IMR-90 (cell line): ENCODE data around the gene ZEB2. TPM values are rescaled to one million over a fixed set of nuclear protein-coding genes. Genes with fewer than 3 reads are reported as not detected.

Source experiments
- ATAC-seq: fragments of 200-7000 bp; cut with Tn5 transposase; 2 replicates; pipeline ENCODE4 v1.9.1; 2020; ENCODE audit warnings: low read depth, mild to moderate bottlenecking, moderate library complexity
- BruUV-seq: library from RNA; stranded (reverse); fragments of 400-500 nt; replicated peaks from 2 replicates; lab custom pipeline; 2021; lab: Mats Ljungman, UMichigan
- CTCF ChIA-PET: fragments of 300-600 bp; formaldehyde crosslinking; extraction: SDS; loops from one replicate; lab custom pipeline; 2021; ENCODE audit warnings: antibody characterized with exemption; lab: Yijun Ruan, JAX
- POLR2A ChIA-PET: fragments of 300-600 bp; sonication (Branson Sonifier 250); formaldehyde crosslinking; loops from one replicate; lab custom pipeline; 2022; ENCODE audit warnings: antibody characterized with exemption; ENCODE audit not compliant: unreplicated experiment; lab: Charles Lee
- DNase-seq: peaks from one replicate; pipeline ENCODE4 v3.0.0; 2013
- H2AFZ ChIP-seq: replicated peaks from 2 replicates; pipeline ENCODE3; 2013; ENCODE audit warnings: low read length, mild to moderate bottlenecking; ENCODE audit not compliant: poor library complexity
- H2AK5ac ChIP-seq: 2 replicates; pipeline ENCODE4 v1.6.1; 2013; ENCODE audit warnings: low read depth, low read length, inconsistent platforms
- H2AK9ac ChIP-seq: replicated peaks from 2 replicates; pipeline ENCODE3; 2013; ENCODE audit warnings: mild to moderate bottlenecking, low read depth, low read length, moderate library complexity; ENCODE audit not compliant: poor library complexity
- H2BK120ac ChIP-seq: 2 replicates; pipeline ENCODE4 v1.6.1; 2013; ENCODE audit warnings: low read depth, low read length, inconsistent platforms
- H2BK15ac ChIP-seq: 3 replicates; pipeline ENCODE4 v1.6.1; 2013; ENCODE audit warnings: low read depth, low read length, inconsistent platforms
- H2BK20ac ChIP-seq: 2 replicates; pipeline ENCODE4 v1.6.1; 2013; ENCODE audit warnings: low read depth, mild to moderate bottlenecking, inconsistent platforms, low read length, moderate library complexity
- H2BK5ac ChIP-seq: 2 replicates; pipeline ENCODE4 v1.6.1; 2013; ENCODE audit warnings: mild to moderate bottlenecking, low read depth, low read length, inconsistent platforms; ENCODE audit not compliant: poor library complexity, severe bottlenecking
- H3K14ac ChIP-seq: replicated peaks from 2 replicates; pipeline ENCODE4 v1.6.1; 2013; ENCODE audit warnings: low read depth, low read length, inconsistent platforms
- H3K18ac ChIP-seq: 2 replicates; pipeline ENCODE4 v1.6.1; 2013; ENCODE audit warnings: low read depth, low read length, control low read depth
- H3K23ac ChIP-seq: 2 replicates; pipeline ENCODE4 v1.6.1; 2013; ENCODE audit warnings: low read depth, low read length, inconsistent platforms
- H3K27ac ChIP-seq: 2 replicates; pipeline ENCODE4 v1.5.1; 2013; ENCODE audit warnings: mild to moderate bottlenecking, control low read depth, low read length; ENCODE audit not compliant: insufficient read depth
- H3K27me3 ChIP-seq: 2 replicates; pipeline ENCODE4 v1.6.1; 2013; ENCODE audit warnings: low read length; ENCODE audit not compliant: control insufficient read depth, insufficient read depth
- H3K36me3 ChIP-seq: 2 replicates; pipeline ENCODE4 v1.6.1; 2013; ENCODE audit warnings: low read length, mixed read lengths; ENCODE audit not compliant: control insufficient read depth, insufficient read depth
- H3K4ac ChIP-seq: 2 replicates; pipeline ENCODE4 v1.6.1; 2013; ENCODE audit warnings: low read depth, low read length, inconsistent platforms
- H3K4me1 ChIP-seq: 2 replicates; pipeline ENCODE4 v1.6.1; 2013; ENCODE audit warnings: low read length, mixed read lengths; ENCODE audit not compliant: control insufficient read depth, insufficient read depth
- H3K4me2 ChIP-seq: 2 replicates; pipeline ENCODE4 v1.6.1; 2013; ENCODE audit warnings: low read depth, mild to moderate bottlenecking, control low read depth, low read length, moderate library complexity
- H3K4me3 ChIP-seq: 2 replicates; pipeline ENCODE4 v1.5.1; 2013; ENCODE audit warnings: low read depth, mild to moderate bottlenecking, control low read depth, low read length, moderate library complexity; ENCODE audit not compliant: insufficient read depth
- H3K56ac ChIP-seq: 2 replicates; pipeline ENCODE4 v1.6.1; 2013; ENCODE audit warnings: low read length, inconsistent platforms; ENCODE audit not compliant: insufficient read depth; ENCODE audit errors: extremely low read depth
- H3K79me1 ChIP-seq, 2 experiments: 2 replicates each; pipeline ENCODE4 v1.6.1; 2013; ENCODE audit warnings: low read length in 2 of 2, inconsistent platforms in 1 of 2, low read depth in 1 of 2
- H3K9ac ChIP-seq: 2 replicates; pipeline ENCODE4 v1.6.1; 2013; ENCODE audit warnings: low read depth, low read length, control low read depth
- H3K9me1 ChIP-seq: 2 replicates; pipeline ENCODE4 v1.6.1; 2013; ENCODE audit warnings: low read length, inconsistent platforms; ENCODE audit not compliant: insufficient read depth
- H3K9me3 ChIP-seq: 2 replicates; pipeline ENCODE4 v1.6.1; 2013; ENCODE audit warnings: low read length; ENCODE audit not compliant: control insufficient read depth, insufficient read depth
- H4K20me1 ChIP-seq: 2 replicates; pipeline ENCODE4 v1.6.1; 2013; ENCODE audit warnings: low read length, inconsistent platforms; ENCODE audit not compliant: insufficient read depth
- H4K5ac ChIP-seq: 2 replicates; pipeline ENCODE4 v1.6.1; 2013; ENCODE audit warnings: mild to moderate bottlenecking, low read depth, low read length, control low read depth
- H4K8ac ChIP-seq, 2 experiments: 2 replicates each; pipeline ENCODE4 v1.6.1; 2013; ENCODE audit warnings: low read depth in 2 of 2, low read length in 2 of 2, control low read depth in 1 of 2, inconsistent platforms in 1 of 2
- H4K91ac ChIP-seq: 2 replicates; pipeline ENCODE4 v1.6.1; 2013; ENCODE audit warnings: low read depth, low read length, inconsistent platforms; ENCODE audit not compliant: insufficient read depth
- BHLHE40 ChIP-seq: fragments of 150-350 bp; IDR thresholded peaks from 2 replicates; pipeline ENCODE4 v1.6.1; 2016; ENCODE audit warnings: mild to moderate bottlenecking, low read depth, low read length
- CEBPB ChIP-seq: IDR thresholded peaks from 2 replicates; pipeline ENCODE4 v1.6.1; 2012; ENCODE audit warnings: low read depth, low read length, improper control_type of control experiment
- CHD1 ChIP-seq: IDR thresholded peaks from 2 replicates; pipeline ENCODE4 v1.6.1; 2012; ENCODE audit warnings: low read depth, low read length, improper control_type of control experiment
- CTCF ChIP-seq: conservative IDR thresholded peaks from 2 replicates; pipeline ENCODE4 v1.5.1; 2012; ENCODE audit warnings: mild to moderate bottlenecking, low read depth, low read length, improper control_type of control experiment
- ELK1 ChIP-seq: fragments of 150-350 bp; IDR thresholded peaks from 2 replicates; pipeline ENCODE4 v1.6.1; 2016; ENCODE audit warnings: low read depth, mild to moderate bottlenecking, low read length, moderate library complexity, borderline replicate concordance
- FOS ChIP-seq: fragments of 150-350 bp; IDR thresholded peaks from 2 replicates; pipeline ENCODE4 v1.6.1; 2016; ENCODE audit warnings: low read depth, low read length
- MAFK ChIP-seq: IDR thresholded peaks from 2 replicates; pipeline ENCODE4 v1.6.1; 2012; ENCODE audit warnings: low read depth, low read length, improper control_type of control experiment
- MAZ ChIP-seq: IDR thresholded peaks from 2 replicates; pipeline ENCODE4 v1.6.1; 2012; ENCODE audit warnings: low read depth, mild to moderate bottlenecking, low read length, improper control_type of control experiment, moderate library complexity, borderline replicate concordance
- MXI1 ChIP-seq: IDR thresholded peaks from 2 replicates; pipeline ENCODE4 v1.6.1; 2012; ENCODE audit warnings: low read depth, mild to moderate bottlenecking, low read length, moderate library complexity, borderline replicate concordance
- NFE2L2 ChIP-seq: fragments of 150-350 bp; IDR thresholded peaks from 2 replicates; pipeline ENCODE4 v1.6.1; 2016; ENCODE audit warnings: low read depth, mild to moderate bottlenecking, low read length
- POLR2A ChIP-seq: IDR thresholded peaks from 2 replicates; pipeline ENCODE4 v1.6.1; 2012; ENCODE audit warnings: mild to moderate bottlenecking, low read depth, low read length
- RAD21 ChIP-seq: IDR thresholded peaks from 2 replicates; pipeline ENCODE4 v1.6.1; 2012; ENCODE audit warnings: low read length, improper control_type of control experiment
- RCOR1 ChIP-seq: IDR thresholded peaks from 2 replicates; pipeline ENCODE4 v1.6.1; 2012; ENCODE audit warnings: mild to moderate bottlenecking, low read length, improper control_type of control experiment; ENCODE audit not compliant: insufficient replicate concordance
- RFX5 ChIP-seq: IDR thresholded peaks from 2 replicates; pipeline ENCODE4 v1.8.0; 2012; ENCODE audit warnings: low read depth, mild to moderate bottlenecking, low read length, moderate library complexity
- SMC3 ChIP-seq: fragments of 150-350 bp; IDR thresholded peaks from 2 replicates; pipeline ENCODE4 v1.6.1; 2016; ENCODE audit warnings: low read depth, mild to moderate bottlenecking, antibody characterized with exemption, low read length, moderate library complexity
- WGBS, 2 experiments: methylation state at CpG; one replicate each; pipeline versions ENCODE4 v1.1.5 to v1.1.7; 2013; ENCODE audit warnings: missing lambda C conversion rate in 2 of 2; ENCODE audit not compliant: insufficient read length in 1 of 2; ENCODE audit errors: extremely low coverage in 2 of 2; 5-methylcytosine and 5-hydroxymethylcytosine counted together
- dilution Hi-C: fragments of 300-500 bp; cut with HindIII; formaldehyde crosslinking; loops from one replicate; pipeline ENCODE4 v1.14.3; 2018; ENCODE audit warnings: low sequenced_read_pairs; ENCODE audit not compliant: unreplicated experiment
- in situ Hi-C: fragments of 300-500 bp; cut with MboI; formaldehyde crosslinking; loops from 3 replicates; pipeline ENCODE4 v1.14.3; 2019; ENCODE audit warnings: low sequenced_read_pairs, inconsistent platforms, mixed read lengths
- intact Hi-C: fragments of 100-400 bp; cut with micrococcal nuclease; formaldehyde crosslinking; loops from 2 replicates; pipeline ENCODE4 v1.10.0; 2022
- polyA plus RNA-seq, 3 experiments: library from polyadenylated mRNA; depleted of rRNA; stranded (reverse); fragments of >200 nt; gene quantifications; 2 replicates each; pipeline ENCODE4 v1.2.3, GENCODE V29; 2012; ENCODE audit warnings: low replicate concordance in 1 of 3
- total RNA-seq: library from RNA; depleted of rRNA; stranded (reverse); fragments of >200 nt; gene quantifications from 2 replicates; pipeline ENCODE4 v1.2.3, GENCODE V29; 2012
- TF ChIP-seq, protein P1 (sequence below): fragments of 150-350 bp; IDR thresholded peaks from 2 replicates; pipeline ENCODE4 v1.6.1; 2017; ENCODE audit warnings: mild to moderate bottlenecking, antibody characterized with exemption, low read length, low read depth

ZEB2 gene
- total and polyA plus RNA-seq, 2 of the 4 experiments (the other 2 are of a cell fraction): 22.4 to 50.9 TPM

- H4K20me1 ChIP-seq: peaks cover 16% of the 10 kb centered on the region; the same call in 1 of the 2 replicates
- CTCF ChIA-PET: no interaction called here
Measured at GRCh38 chr2:144464730-144465129, 55.2 kb downstream of the ZEB2 start.

More at GRCh38 chr2:144464730-144465129, 55.2 kb downstream of the ZEB2 start:
- Histone ChIP-seq H2BK15ac (no peak overlapping the region), H3K4me2 (no peak overlapping the region), H2BK5ac (no peak overlapping the region), H3K56ac (no peak overlapping the region), H3K36me3 (peaks cover 2% of the 10 kb centered on the region; the same call in 1 of the 2 replicates), H4K91ac (no peak overlapping the region), H2AK5ac (no peak overlapping the region), H3K9me3 (no peaks in the 10 kb centered on the region), H3K79me1 (peaks cover 36 to 79% of the 10 kb centered on the region in 2 experiments), H3K9ac (no peak overlapping the region), H3K4me3 (no peak overlapping the region), H3K27ac (no peak overlapping the region), H2BK20ac (no peak overlapping the region), H2AFZ (no peak overlapping the region), H3K27me3 (no peaks in the 10 kb centered on the region), H3K9me1 (peaks cover 12% of the 10 kb centered on the region), H3K4ac (no peak overlapping the region), H3K18ac (no peak overlapping the region), H4K8ac (no peak overlapping the region), H3K14ac (no peak overlapping the region), H3K4me1 (peaks cover 5% of the 10 kb centered on the region), H2AK9ac (no peak overlapping the region), H2BK120ac (no peak overlapping the region), H3K23ac (no peak overlapping the region), H4K5ac (no peak overlapping the region)
- in situ Hi-C loops (no loop called here), intact Hi-C loops (no loop called here), dilution Hi-C loops (no loop called here)
- BruUV-seq: no TSS peak
- TF ChIP-seq SMC3: no peak
- TF ChIP-seq CTCF: no peak
- TF ChIP-seq, protein P1, sequence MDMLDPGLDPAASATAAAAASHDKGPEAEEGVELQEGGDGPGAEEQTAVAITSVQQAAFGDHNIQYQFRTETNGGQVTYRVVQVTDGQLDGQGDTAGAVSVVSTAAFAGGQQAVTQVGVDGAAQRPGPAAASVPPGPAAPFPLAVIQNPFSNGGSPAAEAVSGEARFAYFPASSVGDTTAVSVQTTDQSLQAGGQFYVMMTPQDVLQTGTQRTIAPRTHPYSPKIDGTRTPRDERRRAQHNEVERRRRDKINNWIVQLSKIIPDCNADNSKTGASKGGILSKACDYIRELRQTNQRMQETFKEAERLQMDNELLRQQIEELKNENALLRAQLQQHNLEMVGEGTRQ: no peak
- no peak for TF ChIP-seq FOS
- TF ChIP-seq RAD21: no peak
- TF ChIP-seq ELK1: no peak
- no peak for TF ChIP-seq CHD1
- no peak for TF ChIP-seq MXI1
- no peak for TF ChIP-seq MAZ
- TF ChIP-seq BHLHE40: no peak
- TF ChIP-seq NFE2L2: no peak
- TF ChIP-seq RFX5: no peak
- no peak for TF ChIP-seq RCOR1
- TF ChIP-seq MAFK: no peak
- no peak for TF ChIP-seq CEBPB
- TF ChIP-seq POLR2A: no peak
- ATAC-seq: no peak
- no CpG with 5 or more reads among the region's 5 CpGs for WGBS, 2 experiments
- DNase-seq: no peak
- POLR2A ChIA-PET: no interaction called here
